GM18861 (cell line): Measurements from ENCODE around the gene ERCC6L2.

Source experiments
- ATAC-seq: cut with Tn5 transposase; IDR thresholded peaks from one replicate; pipeline ENCODE4 v1.9.1; 2021; ENCODE audit not compliant: unreplicated experiment

Gene ERCC6L2

DNA sequence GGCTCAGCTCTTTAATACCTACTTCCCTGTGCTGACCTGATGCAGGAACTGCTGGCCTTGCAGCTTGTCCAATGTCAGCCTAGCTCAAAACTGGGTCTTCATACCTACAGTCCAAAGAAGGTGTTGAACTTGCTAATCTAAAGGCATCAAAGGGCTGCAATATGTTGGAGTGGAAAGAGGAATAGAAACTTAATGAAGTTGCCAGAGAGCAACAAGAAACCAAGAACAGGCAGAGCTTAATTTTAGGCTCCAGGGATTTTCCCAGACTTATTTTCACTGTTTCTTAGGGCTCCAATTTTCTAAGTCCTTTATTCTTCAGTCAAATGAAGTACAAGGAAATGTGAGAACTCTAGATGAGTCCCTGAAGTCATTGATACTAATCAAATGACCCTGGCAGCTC is 17.6 kb upstream of the ERCC6L2 start:
- ATAC-seq, result no peak

DNA sequence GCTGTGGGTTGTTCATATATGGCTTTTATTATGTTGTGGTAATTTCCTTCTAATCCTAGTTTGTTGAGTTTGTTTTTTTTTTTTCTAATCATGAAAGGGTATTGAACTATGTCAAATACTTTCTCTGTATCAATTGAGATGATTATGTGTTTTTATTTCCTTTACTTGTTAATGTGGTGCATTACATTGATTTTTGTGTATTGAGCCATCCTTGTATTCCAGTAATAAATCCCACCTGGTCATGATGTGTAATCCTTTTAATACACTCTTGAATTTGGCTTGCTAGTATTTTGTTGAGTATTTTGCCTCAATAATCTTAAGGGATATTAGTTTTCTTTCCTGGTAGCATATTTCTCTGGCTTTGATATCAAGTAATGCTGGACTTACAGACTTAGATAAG is 13.1 kb upstream of the ERCC6L2 start:
- ATAC-seq, result no peak

DNA sequence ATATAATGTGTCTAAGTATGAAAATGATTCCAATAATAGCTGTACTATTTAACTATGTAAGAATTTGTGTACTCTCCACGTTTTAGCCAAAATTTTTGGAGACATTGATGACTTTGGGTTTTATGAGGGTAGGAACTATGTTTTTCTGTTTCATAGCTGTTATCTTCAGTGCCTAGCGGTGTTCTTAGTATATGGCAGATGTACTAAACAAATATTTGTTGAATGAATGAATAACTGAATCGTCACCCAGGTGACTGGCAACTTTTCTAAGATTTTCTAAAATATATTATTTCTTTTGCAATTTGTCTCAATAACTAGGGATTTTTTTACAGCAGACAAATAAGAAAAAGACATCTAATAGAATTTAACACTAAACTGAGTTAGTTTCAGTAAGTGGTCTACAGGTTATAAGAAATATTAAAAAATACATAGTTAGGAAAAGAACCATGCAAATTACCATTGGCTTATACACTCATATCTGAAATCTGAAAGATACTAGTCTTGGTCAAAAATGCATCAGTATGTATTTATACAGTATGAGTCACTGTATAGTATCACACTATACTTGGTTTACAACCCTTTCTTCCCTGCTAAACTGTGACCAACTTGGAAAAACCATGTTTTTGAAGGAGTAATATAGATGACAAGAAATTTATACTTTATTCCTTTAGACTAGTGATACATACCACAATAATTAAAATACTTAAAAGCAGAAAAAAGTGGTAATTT is 10.5 kb upstream of the ERCC6L2 start:
- no peak for ATAC-seq

DNA sequence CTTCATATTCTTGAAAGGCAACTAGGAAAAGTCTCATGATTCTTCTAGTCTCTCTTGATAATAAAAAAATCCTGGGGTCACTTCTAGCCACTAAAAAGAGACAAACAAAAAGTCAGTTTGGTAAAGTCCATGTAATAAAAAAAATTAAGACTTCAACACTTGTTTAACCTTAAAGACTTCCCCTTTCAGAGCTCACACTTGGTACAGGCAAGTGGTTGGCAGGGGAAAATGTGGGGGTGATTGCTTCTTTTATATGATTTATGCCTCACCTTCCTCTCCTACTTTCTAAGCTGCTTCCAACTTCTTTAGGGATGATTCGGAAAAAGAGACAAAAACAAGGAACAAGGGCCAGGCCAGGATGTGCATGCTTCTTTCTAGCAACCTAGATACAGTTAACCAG is 5.1 kb upstream of the ERCC6L2 start:
- no peak for ATAC-seq

DNA sequence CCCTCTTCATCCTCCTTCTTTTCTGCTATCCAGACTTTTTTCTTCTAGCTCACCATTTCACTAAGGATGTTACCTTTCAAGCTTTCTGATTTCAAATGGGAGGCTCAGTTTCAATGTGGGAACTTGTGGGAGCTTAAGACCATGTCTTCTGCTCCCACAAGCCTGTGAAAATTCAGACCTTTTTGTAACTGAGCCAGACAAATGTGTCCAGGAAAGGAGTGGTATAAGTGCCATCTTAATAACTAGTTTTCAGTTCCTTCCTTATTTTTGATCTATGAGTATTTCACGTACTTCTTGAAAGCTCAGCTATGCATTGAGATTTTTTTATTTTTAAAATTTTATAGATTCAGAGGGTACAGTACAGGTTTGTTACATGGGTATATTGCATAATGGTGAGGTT is 4.6 kb upstream of the ERCC6L2 start:
- ATAC-seq, result no peak

DNA sequence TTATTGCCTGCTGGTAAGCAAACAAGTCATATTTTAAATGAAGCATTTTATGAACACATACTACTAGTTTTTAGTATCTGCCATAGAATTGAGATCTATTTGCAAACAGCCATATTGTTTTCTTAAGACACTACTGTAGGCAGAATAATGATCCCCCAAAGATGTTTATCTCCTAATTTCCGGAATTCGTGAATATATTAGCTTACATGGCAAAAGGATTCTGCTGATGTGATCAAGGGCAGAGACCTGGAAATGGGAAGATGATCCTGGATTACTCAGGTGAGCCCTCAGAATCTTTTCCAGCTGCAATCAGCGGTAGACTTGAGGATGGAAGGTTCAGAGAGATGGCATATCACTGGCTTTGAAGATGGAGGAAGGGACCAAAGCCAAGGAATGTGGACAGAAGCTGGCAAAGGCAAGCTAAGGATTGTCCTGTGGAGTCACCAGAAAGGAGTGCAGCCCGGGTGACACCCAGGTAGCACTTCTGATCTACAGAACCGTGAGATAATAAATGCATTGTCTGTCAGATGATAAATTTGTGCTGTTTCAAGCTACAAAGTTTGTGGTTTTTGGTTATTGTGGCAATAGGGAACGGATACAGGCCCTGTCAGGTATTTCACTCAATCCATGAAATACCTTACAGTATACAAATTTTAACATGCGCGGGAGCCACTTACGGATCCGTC is 1.0 kb upstream of the ERCC6L2 start:
- no peak for ATAC-seq

DNA sequence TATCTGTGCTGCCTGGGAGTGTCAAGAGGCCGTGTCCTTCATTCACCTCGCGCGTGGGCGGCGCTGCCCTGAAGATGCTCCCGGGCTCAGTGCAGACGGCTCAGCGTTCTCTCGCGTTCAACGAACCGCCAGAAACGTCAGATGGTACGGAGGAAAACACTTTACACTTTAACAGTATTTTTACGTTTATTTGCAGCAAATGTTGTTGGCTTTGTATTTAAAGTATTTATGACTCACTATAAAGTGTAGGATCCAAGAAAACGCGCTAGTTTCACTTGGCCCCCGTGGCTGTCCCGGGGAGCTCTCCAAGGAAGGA is 544 bp upstream of the ERCC6L2 start:
- no peak for ATAC-seq

DNA sequence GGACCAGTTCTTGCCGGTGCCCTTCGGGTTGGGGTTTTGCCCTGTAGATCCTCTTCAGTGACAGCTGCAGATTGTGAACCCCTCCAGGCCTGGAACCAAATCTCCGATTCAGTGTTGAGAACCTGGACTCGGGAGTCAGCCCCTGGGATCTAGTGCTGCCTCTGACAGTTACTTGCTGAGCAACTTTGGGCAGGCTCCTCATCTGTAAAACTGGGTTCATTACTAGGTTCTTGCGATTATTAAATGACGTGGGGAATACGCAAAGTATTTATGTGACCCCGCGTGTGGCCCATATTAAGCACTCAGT is 600 bp downstream of the ERCC6L2 start:
- ATAC-seq, result no peak

DNA sequence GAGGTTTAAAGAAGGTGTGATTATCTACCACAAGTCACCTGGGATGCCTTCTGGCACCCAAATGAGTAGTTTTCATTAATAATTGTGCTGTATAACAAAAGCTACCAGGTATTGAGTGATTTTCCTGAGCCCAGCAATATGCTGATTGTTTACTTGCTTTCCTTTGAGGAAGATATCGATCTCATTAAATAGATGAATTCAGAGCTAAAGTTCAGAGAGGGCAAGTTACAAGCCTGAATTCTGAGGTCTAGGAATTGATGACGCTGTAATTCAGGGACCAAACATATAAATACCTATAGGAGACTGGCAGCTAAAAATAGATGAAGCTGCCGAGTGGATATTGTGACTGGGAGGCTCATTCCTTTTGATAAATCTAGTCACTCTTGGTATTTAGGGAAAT is 1.1 kb downstream of the ERCC6L2 start:
- no peak for ATAC-seq

DNA sequence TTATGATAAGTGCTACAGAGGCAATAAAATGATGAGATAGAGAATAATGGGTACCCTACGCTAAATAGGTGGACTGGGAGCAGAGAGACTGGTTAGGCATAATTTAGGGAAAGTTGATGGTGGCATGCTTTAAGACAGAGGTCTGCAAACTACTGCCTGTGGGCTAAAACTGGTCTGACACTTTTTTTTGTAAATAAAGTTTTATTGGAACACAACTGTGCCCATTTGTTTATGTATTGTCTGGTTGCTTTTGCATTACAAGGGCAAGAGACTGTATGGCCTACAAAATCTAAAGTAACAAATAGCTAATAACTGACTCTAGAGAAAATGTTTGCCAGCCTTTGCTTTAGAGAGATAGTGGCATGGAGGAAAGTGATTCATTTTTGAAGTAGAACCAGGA is 2.5 kb downstream of the ERCC6L2 start:
- no peak for ATAC-seq

DNA sequence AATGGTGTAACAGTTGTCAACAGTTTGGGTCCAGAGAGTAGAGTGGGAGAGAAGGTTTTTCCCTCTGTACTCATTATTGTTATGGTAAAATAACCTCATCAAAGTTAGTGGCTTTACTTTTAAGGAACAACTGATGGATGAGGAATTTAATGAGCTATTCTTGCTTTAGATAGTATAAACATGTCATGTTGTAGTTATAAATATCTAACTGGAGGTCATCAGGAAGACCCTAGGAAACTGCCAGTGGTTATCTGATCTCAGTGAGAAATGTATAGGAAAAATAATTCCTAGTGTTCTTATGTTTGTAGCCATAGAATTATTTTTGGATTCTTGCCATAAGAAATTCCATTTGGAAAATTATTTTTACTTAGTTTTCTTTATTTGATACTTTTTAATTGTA is 4.1 kb downstream of the ERCC6L2 start:
- no peak for ATAC-seq

DNA sequence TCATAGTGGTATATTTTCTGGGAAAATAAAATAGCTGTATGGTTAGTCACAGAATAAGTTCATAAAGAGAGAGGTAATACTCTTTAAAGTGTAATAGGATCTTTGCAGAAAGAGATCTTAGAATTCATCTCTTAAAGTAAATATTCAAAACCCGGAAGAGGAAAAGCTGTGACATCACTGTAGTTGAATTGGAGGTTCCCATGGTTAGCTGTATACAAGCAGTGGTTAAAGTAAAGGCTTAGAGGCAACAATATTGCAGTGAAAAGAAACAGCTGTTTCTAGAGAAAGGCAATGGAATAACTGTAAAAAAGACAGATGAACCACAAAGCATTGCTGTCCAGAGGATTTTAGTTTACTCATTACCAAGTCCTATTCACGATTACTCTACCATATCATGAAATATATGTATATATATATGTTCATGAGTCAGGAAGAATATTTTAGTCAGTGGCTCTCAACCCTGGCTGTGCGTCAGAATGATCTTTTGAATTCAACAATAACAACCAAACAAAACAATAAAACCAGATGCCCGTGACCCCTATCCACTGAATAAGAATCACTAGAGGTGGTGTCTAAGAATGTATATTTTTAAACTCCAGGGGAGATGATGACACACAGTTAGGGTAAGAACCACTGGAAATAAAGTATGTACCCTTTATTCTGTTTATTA is 4.7 kb downstream of the ERCC6L2 start:
- ATAC-seq, result no peak

DNA sequence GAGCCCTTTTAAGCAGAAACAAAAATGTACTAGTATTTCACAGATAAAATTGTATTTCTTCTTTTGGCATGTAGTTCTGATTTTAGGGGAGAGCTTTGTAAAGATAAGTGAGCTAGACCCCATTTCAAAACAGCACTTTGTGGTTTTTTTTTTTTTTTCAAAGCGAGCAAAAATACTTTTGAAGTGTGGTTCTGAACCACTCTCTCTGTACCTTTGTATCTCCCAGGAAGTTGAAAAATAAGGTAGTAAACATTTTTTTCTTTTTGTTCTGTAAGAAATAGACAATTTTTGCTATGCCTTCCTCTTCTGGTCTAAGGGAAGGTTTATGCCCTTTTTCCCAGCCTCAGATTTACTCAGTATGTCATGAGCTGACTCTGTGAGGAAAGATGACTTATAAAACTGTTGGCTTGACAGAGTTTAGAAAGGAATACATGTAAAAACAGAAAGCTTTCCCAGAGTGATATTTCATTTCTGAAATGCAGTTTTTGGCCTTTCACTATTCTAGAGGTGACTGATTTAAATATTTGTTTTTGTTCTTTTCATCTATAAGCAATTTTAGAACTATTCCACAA is 12.5 kb downstream of the ERCC6L2 start:
- no peak for ATAC-seq

DNA sequence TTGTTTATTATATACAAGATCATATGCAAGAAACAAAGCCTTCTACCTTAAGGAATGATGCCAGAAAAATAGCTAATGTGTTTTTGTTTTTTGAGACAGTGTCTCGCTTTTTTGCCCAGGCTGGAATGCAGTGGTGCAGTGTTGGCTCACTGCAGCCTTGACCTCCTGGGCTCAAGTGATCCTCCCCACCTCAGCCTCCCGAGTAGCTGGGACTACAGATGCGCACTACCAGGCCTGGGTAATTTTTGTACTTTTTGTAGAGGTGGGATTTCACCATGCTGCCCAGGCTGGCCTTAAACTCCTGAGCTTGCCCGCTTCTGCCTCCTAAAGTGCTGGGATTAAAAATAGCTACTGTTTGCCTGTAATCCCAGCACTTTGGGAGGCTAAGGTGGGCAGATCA is 15.1 kb downstream of the ERCC6L2 start:
- no peak for ATAC-seq

DNA sequence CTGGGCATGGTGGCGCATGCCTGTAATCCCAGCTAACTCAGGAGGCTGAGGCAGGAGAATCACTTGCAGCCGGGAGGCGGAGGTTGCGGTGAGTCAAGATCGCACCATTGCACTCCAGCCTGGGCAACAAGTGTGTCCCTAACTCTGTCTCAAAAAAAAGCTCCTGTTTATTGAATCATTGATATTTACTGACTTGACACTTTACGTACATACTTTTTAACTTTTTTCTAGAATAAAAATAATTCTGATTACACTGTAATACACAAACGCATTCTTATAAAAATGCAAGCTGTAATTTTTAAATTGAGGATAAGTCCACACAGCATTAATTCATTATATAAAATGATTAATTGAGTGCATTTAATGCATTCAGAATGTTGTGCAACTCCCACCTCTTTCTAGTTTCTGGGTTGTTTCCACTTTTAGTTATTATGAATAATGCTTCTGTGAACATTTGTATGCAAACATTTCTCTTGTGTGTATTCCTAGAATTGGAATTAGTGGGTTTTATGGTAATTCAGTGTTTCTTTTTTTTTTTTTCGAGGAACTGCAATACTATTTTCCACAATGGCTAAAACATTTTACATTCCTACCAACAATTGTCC is 15.7 kb downstream of the ERCC6L2 start:
- ATAC-seq, result no peak

DNA sequence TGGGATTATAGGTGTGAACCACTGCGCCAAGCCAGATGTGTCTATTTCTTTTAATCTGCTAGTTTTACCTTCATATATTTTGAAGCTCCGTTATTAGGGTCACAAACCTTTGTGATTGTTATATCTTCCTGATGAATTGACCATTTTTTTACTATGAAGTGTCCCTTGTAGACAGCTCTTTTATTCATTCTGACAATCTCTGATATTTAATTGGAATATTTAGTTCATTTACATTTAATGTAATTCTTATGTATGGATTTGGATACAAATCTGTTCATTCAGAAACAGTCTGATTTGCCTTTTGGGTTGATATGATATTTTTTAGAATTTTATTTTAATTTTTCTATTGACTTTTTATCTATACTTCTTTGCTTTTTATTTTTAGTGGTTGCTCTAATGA is 17.2 kb downstream of the ERCC6L2 start:
- no peak for ATAC-seq

DNA sequence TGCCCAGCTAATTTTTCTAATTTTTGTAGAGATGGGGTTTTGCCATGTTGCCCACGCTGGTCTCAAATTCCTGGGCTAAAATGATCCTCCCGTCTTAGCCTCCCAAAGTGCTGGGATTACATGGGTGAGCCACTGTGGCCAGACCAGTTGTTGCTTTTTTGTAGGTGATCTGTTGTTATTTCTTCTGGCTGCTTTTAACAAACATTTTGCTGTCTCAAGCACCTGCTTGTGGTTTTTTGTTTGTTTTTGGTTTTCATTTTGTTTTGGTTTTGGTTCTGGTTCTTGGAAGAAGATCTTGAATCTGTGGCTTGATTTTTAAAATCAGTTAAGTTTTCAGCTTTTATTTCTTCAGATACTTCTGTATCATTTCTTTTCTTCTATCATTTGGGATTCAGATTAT is 21.1 kb downstream of the ERCC6L2 start:
- ATAC-seq, result no peak

DNA sequence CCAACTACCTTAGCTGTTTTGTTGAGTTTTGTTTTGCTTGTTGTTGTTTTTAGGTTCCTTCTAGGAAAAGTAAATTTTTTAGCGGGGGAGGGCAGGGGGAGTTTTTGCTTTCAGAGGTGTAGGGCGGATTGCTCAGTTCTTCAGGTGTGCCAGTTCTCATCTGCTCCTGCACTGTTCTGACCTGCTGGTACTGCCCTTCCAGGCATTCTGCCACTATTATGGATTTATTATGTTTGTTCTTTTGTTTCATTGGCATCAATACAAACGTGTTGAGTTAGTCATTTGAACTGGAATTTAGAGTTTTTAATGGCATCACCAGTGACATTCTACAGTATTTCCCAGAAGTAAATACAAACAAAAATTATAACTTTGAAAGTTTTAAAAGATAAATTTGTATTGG is 26.0 kb downstream of the ERCC6L2 start:
- ATAC-seq, result no peak

DNA sequence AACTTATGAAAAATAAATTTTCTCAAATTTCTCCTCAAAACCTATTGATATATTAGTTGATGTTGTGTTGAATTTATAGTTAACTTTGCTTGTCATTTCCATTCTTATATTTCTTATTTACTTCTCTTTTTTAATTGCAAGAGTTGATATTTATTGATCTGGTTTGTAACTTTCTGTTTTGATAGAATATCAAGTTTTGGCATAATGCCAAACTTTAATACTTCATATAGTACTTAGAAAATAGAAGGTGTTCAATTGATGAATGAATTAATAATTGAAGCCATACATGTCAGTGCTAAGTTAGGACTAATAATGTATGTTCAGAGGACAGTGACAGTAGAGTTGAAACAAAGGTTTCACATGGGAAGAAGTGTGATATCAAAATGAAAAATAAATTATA is 27.9 kb downstream of the ERCC6L2 start:
- ATAC-seq, result no peak

DNA sequence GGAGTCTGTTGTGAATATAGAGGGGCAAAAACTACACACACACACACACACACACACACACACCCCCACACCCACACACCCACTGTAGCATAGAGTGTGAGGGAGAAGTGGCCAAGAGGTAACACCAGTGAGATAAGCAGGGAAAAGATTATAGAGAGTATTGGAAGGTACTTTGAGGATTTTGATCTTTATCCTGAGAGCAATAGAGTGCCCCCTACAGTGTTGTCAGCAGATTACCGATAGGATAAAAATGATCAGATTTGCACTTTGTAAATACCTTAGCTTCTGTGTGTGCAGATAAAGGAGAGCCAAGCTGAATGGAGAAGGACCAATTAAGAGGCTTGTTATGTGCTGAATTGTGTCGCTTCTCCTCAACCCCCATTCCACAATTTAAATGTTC is 32.3 kb downstream of the ERCC6L2 start:
- no peak for ATAC-seq

DNA sequence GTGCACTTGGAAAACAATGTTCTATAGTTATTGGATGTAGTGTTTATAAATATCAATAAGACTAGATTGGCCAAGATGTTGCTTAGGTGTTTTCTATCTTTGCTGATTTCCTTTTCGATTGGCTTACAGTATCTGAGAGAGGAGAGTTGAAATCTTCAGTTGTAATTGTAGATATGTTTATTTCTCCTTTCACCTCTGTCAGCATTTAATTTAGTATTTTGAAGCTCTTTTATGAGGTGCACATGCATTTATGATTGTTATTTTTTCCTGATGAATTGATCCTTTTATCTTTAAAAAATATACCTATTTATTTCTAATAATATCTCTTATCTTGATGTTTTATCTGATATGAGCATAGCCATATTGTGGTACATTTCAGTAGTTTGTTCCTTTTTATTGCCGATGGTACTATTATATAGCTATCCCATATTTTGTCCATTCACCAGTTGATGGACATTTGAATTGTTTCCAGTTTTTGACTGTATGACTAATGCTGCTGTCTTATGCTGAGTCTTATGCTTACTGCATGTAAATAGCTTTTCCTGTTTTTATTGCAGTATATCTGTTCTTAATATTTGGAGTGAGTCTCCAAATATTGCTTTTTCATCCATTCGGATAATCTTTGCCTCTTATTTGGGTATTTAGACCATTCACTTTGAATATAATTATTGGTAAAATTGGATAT is 34.7 kb downstream of the ERCC6L2 start:
- ATAC-seq, result no peak
